H1 (cell line): Measurements from ENCODE around the gene BATF2. TPM values are rescaled to one million over a fixed set of nuclear protein-coding genes. Genes with fewer than 3 reads are reported as not detected.
"Not testable (repeated sequence)": the region's sequence is repeated elsewhere in the genome, so short reads cannot be mapped to it uniquely, and the experiment has no call there.

Source experiments
- CTCF ChIA-PET: fragments of 300-600 bp; sonication (Branson Sonifier 250); formaldehyde crosslinking; loops from one replicate; lab custom pipeline; 2021; ENCODE audit not compliant: partially characterized antibody; lab: Charles Lee
- POLR2A ChIA-PET: fragments of 300-600 bp; sonication (Branson Sonifier 250); formaldehyde crosslinking; loops from one replicate; lab custom pipeline; 2021; ENCODE audit warnings: inconsistent platforms; ENCODE audit not compliant: partially characterized antibody; lab: Charles Lee
- DNase-seq, 2 experiments: peaks; one replicate each; pipeline versions ENCODE4 v3.0.0 to v3.0.0-alpha.2; 2010 to 2022; ENCODE audit warnings: low spot score in 2 of 2, low read depth in 1 of 2, mixed read lengths in 1 of 2
- FAIRE-seq: peaks from 2 replicates; lab custom pipeline; 2011; peaks lifted over from hg19 to GRCh38; lab: Jason Lieb, UNC
- H2AFZ ChIP-seq: 2 replicates; pipeline ENCODE4 v1.8.1; 2012; ENCODE audit warnings: low read length, inconsistent platforms
- H2AK5ac ChIP-seq: 2 replicates; pipeline ENCODE4 v1.6.1; 2013; ENCODE audit warnings: low read depth, low read length
- H2BK120ac ChIP-seq: replicated peaks from 2 replicates; pipeline ENCODE3; 2013; ENCODE audit warnings: low read depth, low read length, inconsistent platforms
- H2BK12ac ChIP-seq: 2 replicates; pipeline ENCODE4 v1.6.1; 2013; ENCODE audit warnings: low read depth, low read length
- H2BK15ac ChIP-seq: 2 replicates; pipeline ENCODE4 v1.6.1; 2013; ENCODE audit warnings: low read length
- H2BK20ac ChIP-seq: 2 replicates; pipeline ENCODE4 v1.6.1; 2013; ENCODE audit warnings: low read length
- H2BK5ac ChIP-seq: 2 replicates; pipeline ENCODE4 v1.6.1; 2013; ENCODE audit warnings: low read depth, low read length
- H3K14ac ChIP-seq: 2 replicates; pipeline ENCODE4 v1.6.1; 2013; ENCODE audit warnings: inconsistent platforms; ENCODE audit not compliant: insufficient read length
- H3K18ac ChIP-seq: 2 replicates; pipeline ENCODE4 v1.6.1; 2013; ENCODE audit warnings: low read length; ENCODE audit errors: extremely low read depth
- H3K23ac ChIP-seq: 2 replicates; pipeline ENCODE4 v1.6.1; 2013; ENCODE audit warnings: inconsistent platforms; ENCODE audit not compliant: insufficient read length
- H3K23me2 ChIP-seq: 2 replicates; pipeline ENCODE4 v1.6.1; 2013; ENCODE audit warnings: low read depth, low read length
- H3K27ac ChIP-seq: 2 replicates; pipeline ENCODE4 v1.6.1; 2011; ENCODE audit warnings: low read depth, low read length, inconsistent platforms
- H3K27me3 ChIP-seq, 4 experiments: replicated peaks in 1 of 4; 1 replicate in 1 of 4; 2 replicates in 3 of 4; pipeline versions ENCODE4 v1.6.1 to v1.8.1; 2011 to 2013; ENCODE audit warnings: low read length in 3 of 4, mild to moderate bottlenecking in 3 of 4, inconsistent platforms in 2 of 4, mixed read lengths in 2 of 4, moderate library complexity in 1 of 4; ENCODE audit not compliant: control insufficient read depth in 3 of 4, insufficient read depth in 3 of 4; ENCODE audit errors: extremely low read depth in 1 of 4
- H3K36me3 ChIP-seq, 4 experiments: 2 replicates each; pipeline versions ENCODE4 v1.6.1 to v1.8.1; 2011 to 2013; ENCODE audit warnings: mild to moderate bottlenecking in 4 of 4, low read length in 3 of 4, moderate library complexity in 2 of 4, control low read depth in 1 of 4, inconsistent platforms in 1 of 4; ENCODE audit not compliant: insufficient read depth in 4 of 4, control insufficient read depth in 2 of 4
- H3K4ac ChIP-seq: replicated peaks from 2 replicates; pipeline ENCODE3; 2013; ENCODE audit warnings: low read length, low read depth, mixed read lengths, inconsistent platforms; ENCODE audit not compliant: insufficient read length
- H3K4me1 ChIP-seq, 4 experiments: replicated peaks in 1 of 4; 1 replicate in 1 of 4; 2 replicates in 3 of 4; pipeline versions ENCODE4 v1.6.1 to v1.8.1; 2011 to 2013; ENCODE audit warnings: low read length in 3 of 4, inconsistent platforms in 2 of 4, mixed read lengths in 1 of 4; ENCODE audit not compliant: insufficient read depth in 4 of 4, control insufficient read depth in 3 of 4
- H3K4me2 ChIP-seq, 2 experiments: 2 replicates each; pipeline versions ENCODE4 v1.6.1 to v1.8.1; 2011 to 2013; ENCODE audit warnings: low read depth in 2 of 2, low read length in 2 of 2, control low read depth in 1 of 2, inconsistent platforms in 1 of 2, mild to moderate bottlenecking in 1 of 2; ENCODE audit not compliant: insufficient read depth in 1 of 2
- H3K4me3 ChIP-seq, 4 experiments: fragments of 200-600, 300-600 bp in 1 of 4; sonication (generic), shearing (Covaris generic), sonication (Bioruptor Twin) in 1 of 4; 2 replicates each; pipeline versions ENCODE4 v1.5.1 to v1.8.1; 2011 to 2016; ENCODE audit warnings: low read length in 4 of 4, low read depth in 3 of 4, control low read depth in 2 of 4, inconsistent platforms in 2 of 4, mild to moderate bottlenecking in 2 of 4, mixed read lengths in 1 of 4, moderate library complexity in 1 of 4; ENCODE audit not compliant: insufficient read depth in 2 of 4; ENCODE audit errors: extremely low read depth in 1 of 4
- H3K56ac ChIP-seq: replicated peaks from 2 replicates; pipeline ENCODE3; 2013; ENCODE audit warnings: low read depth, mild to moderate bottlenecking, mixed read lengths, low read length, inconsistent platforms; ENCODE audit not compliant: insufficient read length
- H3K79me1 ChIP-seq: 2 replicates; pipeline ENCODE4 v1.6.1; 2013; ENCODE audit warnings: low read depth, low read length, control low read depth
- H3K79me2 ChIP-seq, 2 experiments: 2 replicates each; pipeline versions ENCODE4 v1.6.1 to v1.8.1; 2012 to 2013; ENCODE audit warnings: low read length in 2 of 2, mild to moderate bottlenecking in 2 of 2, inconsistent platforms in 1 of 2; ENCODE audit not compliant: insufficient read depth in 2 of 2, control insufficient read depth in 1 of 2
- H3K9ac ChIP-seq, 4 experiments: replicated peaks in 1 of 4; 1 replicate in 1 of 4; 2 replicates in 3 of 4; pipeline versions ENCODE4 v1.6.1 to v1.8.1; 2011 to 2013; ENCODE audit warnings: low read depth in 3 of 4, low read length in 3 of 4, control low read depth in 2 of 4, mild to moderate bottlenecking in 2 of 4, moderate library complexity in 2 of 4, inconsistent platforms in 1 of 4; ENCODE audit errors: extremely low read depth in 1 of 4
- H3K9me3 ChIP-seq, 2 experiments: 2 replicates each; pipeline versions ENCODE4 v1.6.1 to v1.8.1; 2012 to 2013; ENCODE audit warnings: mild to moderate bottlenecking in 2 of 2, moderate library complexity in 2 of 2, control low read depth in 1 of 2, inconsistent platforms in 1 of 2, low read depth in 1 of 2, low read length in 1 of 2, mixed read lengths in 1 of 2; ENCODE audit not compliant: insufficient read depth in 2 of 2
- H4K20me1 ChIP-seq, 2 experiments: replicated peaks in 1 of 2; 2 replicates each; pipeline versions ENCODE3 to v1.8.1; 2011 to 2013; ENCODE audit warnings: inconsistent platforms in 2 of 2, low read length in 2 of 2, mild to moderate bottlenecking in 1 of 2; ENCODE audit not compliant: insufficient read depth in 2 of 2, control insufficient read depth in 1 of 2
- H4K5ac ChIP-seq: 2 replicates; pipeline ENCODE4 v1.6.1; 2013; ENCODE audit warnings: low read length, low read depth, mixed read lengths, inconsistent platforms; ENCODE audit not compliant: insufficient read length
- H4K8ac ChIP-seq: 2 replicates; pipeline ENCODE4 v1.8.0; 2013; ENCODE audit warnings: mild to moderate bottlenecking, moderate library complexity, low read length, inconsistent platforms; ENCODE audit not compliant: insufficient read depth; ENCODE audit errors: extremely low read depth
- H4K91ac ChIP-seq: replicated peaks from 2 replicates; pipeline ENCODE3; 2013; ENCODE audit warnings: low read length, mixed read lengths, inconsistent platforms; ENCODE audit not compliant: insufficient read length
- ATF2 ChIP-seq: IDR thresholded peaks from 2 replicates; pipeline ENCODE4 v1.6.1; 2012; ENCODE audit warnings: low read length, inconsistent platforms
- BCL11A ChIP-seq, 2 experiments: IDR thresholded peaks; one replicate each; pipeline ENCODE4 v1.6.1; 2011; ENCODE audit warnings: low read depth in 2 of 2, low read length in 2 of 2, mild to moderate bottlenecking in 2 of 2
- BRCA1 ChIP-seq: IDR thresholded peaks from 2 replicates; pipeline ENCODE4 v1.6.1; 2012; ENCODE audit warnings: low read depth, low read length, improper control_type of control experiment
- CBX8 ChIP-seq: fragments of 300-800, 300-1000 bp; sonication (generic); IDR thresholded peaks from 2 replicates; pipeline ENCODE4 v1.7.1; 2016; ENCODE audit warnings: low read depth, low read length, borderline replicate concordance
- CHD1 ChIP-seq: IDR thresholded peaks from 2 replicates; pipeline ENCODE4 v1.6.1; 2012; ENCODE audit warnings: low read depth, low read length, improper control_type of control experiment
- CTBP2 ChIP-seq: IDR thresholded peaks from 2 replicates; pipeline ENCODE4 v1.7.0; 2011; ENCODE audit warnings: borderline replicate concordance, mild to moderate bottlenecking, moderate library complexity, mixed read lengths, low read length; ENCODE audit not compliant: insufficient read depth, insufficient read length
- POU5F1 ChIP-seq: IDR thresholded peaks from 2 replicates; pipeline ENCODE4 v1.6.1; 2011; ENCODE audit warnings: low read depth, mild to moderate bottlenecking, low read length, moderate library complexity
- RFX5 ChIP-seq: IDR thresholded peaks from 2 replicates; pipeline ENCODE4 v1.6.1; 2011; ENCODE audit warnings: low read depth, low read length, improper control_type of control experiment, borderline replicate concordance
- SP1 ChIP-seq: IDR thresholded peaks from 2 replicates; pipeline ENCODE4 v1.6.1; 2011; ENCODE audit warnings: low read depth, low read length
- WGBS, 2 experiments: shearing (Covaris generic) in 1 of 2; methylation state at CpG; one replicate each; pipeline versions ENCODE4 v1.1.6 to v1.1.7; 2013 to 2015; ENCODE audit warnings: low lambda C conversion rate in 2 of 2, mixed read lengths in 2 of 2, inconsistent platforms in 1 of 2, low coverage in 1 of 2, missing lambda C conversion rate in 1 of 2; ENCODE audit not compliant: insufficient replicate concordance in 2 of 2, insufficient coverage in 1 of 2, insufficient read length in 1 of 2; ENCODE audit errors: extremely low coverage in 1 of 2, missing lambda C conversion rate in 1 of 2; 5-methylcytosine and 5-hydroxymethylcytosine counted together
- polyA plus RNA-seq, 7 experiments: library from polyadenylated mRNA; depleted of rRNA in 3 of 7; stranded (reverse) in 5 of 7; unstranded in 2 of 7; fragments of >200 nt in 5 of 7; fragments of 200-250 nt in 2 of 7; gene quantifications; 1 replicate in 5 of 7; 2 replicates in 1 of 7; 4 replicates in 1 of 7; pipeline versions ENCODE4 v1.2.1 to v1.2.3, GENCODE V29; 2011 to 2013; ENCODE audit warnings: missing spikeins in 2 of 7, mixed read lengths in 2 of 7
- total RNA-seq: library from RNA; stranded (reverse); fragmentation: NEBNext Ultra II Directional; extraction: Animal tissue kit (Norgen Biotek cat#: 25700); gene quantifications from 2 replicates; pipeline ENCODE4 v1.2.1, GENCODE V29; 2021

The BATF2 gene
- total and polyA plus RNA-seq, 2 of the 8 experiments (the other 6 are each of a cell fraction or from before 2014, with no cell fraction given) = 1.4 to 3.1 TPM

GRCh38 chr11:65026810-65027209, 30.0 kb upstream of the BATF2 start (continued):
- no peak for TF ChIP-seq RFX5
- no peak for TF ChIP-seq BRCA1
- no peak for TF ChIP-seq CHD1
- TF ChIP-seq CTBP2 = no peak
- no peak for TF ChIP-seq ATF2
- no peak for TF ChIP-seq CBX8
- TF ChIP-seq POU5F1 = no peak
- no peak for TF ChIP-seq BCL11A (IDR thresholded peaks at IDR 0.05; ENCODE audit: low read depth in 2 of 2, low read length in 2 of 2)
- no peak for TF ChIP-seq SP1

GRCh38 chr11:65023502-65023901, 26.7 kb upstream of the BATF2 start:
- H3K4ac ChIP-seq, H3K9ac ChIP-seq, H2BK5ac ChIP-seq, H3K23me2 ChIP-seq, H2BK20ac ChIP-seq, H4K20me1 ChIP-seq, H3K14ac ChIP-seq, H3K18ac ChIP-seq, H3K4me3 ChIP-seq, H4K8ac ChIP-seq, H2BK15ac ChIP-seq, H3K27ac ChIP-seq, H3K27me3 ChIP-seq, H3K56ac ChIP-seq, H2BK12ac ChIP-seq, H3K79me1 ChIP-seq, H2BK120ac ChIP-seq, H4K5ac ChIP-seq, H3K4me2 ChIP-seq, H3K9me3 ChIP-seq, H2AFZ ChIP-seq, H3K79me2 ChIP-seq, H4K91ac ChIP-seq, H3K23ac ChIP-seq, DNase-seq, FAIRE-seq, H2AK5ac ChIP-seq, H3K4me1 ChIP-seq: not testable (repeated sequence)
- WGBS, 2 experiments = 93% methylated on average over 8 of the region's 8 CpGs; no CpG with 5 or more reads in 1 of the 2 experiments
- POLR2A ChIA-PET = interaction anchor here (1.1 to 1.2 kb wide), 2 partner anchors 43 to 73 kb away, joined by 3 read pairs; no protein-coding TSS in a partner anchor
- CTCF ChIA-PET = interaction anchor here (1.3 to 2.6 kb wide), 3 partner anchors 9 to 53 kb away, joined by 3 to 14 read pairs (median 11); partner anchors contain the start of gene ARL2
- H3K36me3 ChIP-seq = peaks cover 3 to 24% (median 16%) of the 10 kb centered on the region in 4 experiments; a peak in 6 of 8 replicates
